ENCODE results near the gene CDH6. TPM values are rescaled to one million over a fixed set of nuclear protein-coding genes. Genes with fewer than 3 reads are reported as not detected.

CDH6 gene
- total and polyA plus RNA-seq, 2 donors (not counting 1 experiment from before 2014, with no cell fraction given), result not detected

- no peak overlapping the region for H3K4me2 ChIP-seq (replicated peaks; ENCODE audit: low read depth, low read length, poor library complexity, severe bottlenecking)
- intact Hi-C loops (cut with micrococcal nuclease), result no loop called here
- H2AFZ ChIP-seq (ENCODE audit: insufficient read depth, low read depth, low read length, poor library complexity, severe bottlenecking), result no peak overlapping the region
- H3K79me2 ChIP-seq (ENCODE audit: control insufficient read depth, insufficient read depth, low read length), result no peaks in the 10 kb centered on the region
- no CpG with 5 or more reads among the region's 3 CpGs for WGBS (ENCODE audit: insufficient coverage)
- H3K36me3 ChIP-seq (replicated peaks in 1 of 2; ENCODE audit: control extremely low read depth in 1 of 2, control insufficient read depth in 1 of 2, extremely low read depth in 1 of 2, insufficient read depth in 2 of 2, low read length in 1 of 2), result no peaks in the 10 kb centered on the region
- no peaks in the 10 kb centered on the region for H3K9me3 Mint-ChIP-seq (ENCODE audit: insufficient read depth)
- no peak for DNase-seq
- no peak for TF ChIP-seq EZH2 (IDR thresholded peaks at IDR 0.05; ENCODE audit: borderline replicate concordance, insufficient read depth, low read depth, low read length, poor library complexity, severe bottlenecking)
- H3K4me1 Mint-ChIP-seq, result no peaks in the 10 kb centered on the region
- POLR2A ChIA-PET, result no interaction called here
- no peak overlapping the region for H3K4me3 Mint-ChIP-seq
- no peaks in the 10 kb centered on the region for H3K4me1 ChIP-seq (ENCODE audit: control insufficient read depth in 2 of 2, insufficient read depth in 2 of 2, low read length in 2 of 2)
- no peaks in the 10 kb centered on the region for H3K27me3 ChIP-seq (replicated peaks in 1 of 4; ENCODE audit: control extremely low read depth in 1 of 4, control insufficient read depth in 3 of 4, insufficient read depth in 4 of 4, low read length in 3 of 4)
- ATAC-seq (ENCODE audit: low read depth), result no peak
- no peak overlapping the region for H3K27ac ChIP-seq (ENCODE audit: low read length in 2 of 2)
- no peak overlapping the region for H3K4me3 ChIP-seq (ENCODE audit: control extremely low read depth in 1 of 5, extremely low read depth in 1 of 5, insufficient read depth in 1 of 5, low read depth in 2 of 5, low read length in 4 of 5)
- no peak overlapping the region for H3K27ac Mint-ChIP-seq
- CTCF ChIA-PET, result no interaction called here
- no peak overlapping the region for H3K9ac ChIP-seq (ENCODE audit: low read length)
- H4K20me1 ChIP-seq (ENCODE audit: control insufficient read depth, insufficient read depth, low read length, poor library complexity, severe bottlenecking), result no peaks in the 10 kb centered on the region
- no peaks in the 10 kb centered on the region for H3K9me3 ChIP-seq (ENCODE audit: control extremely low read depth in 1 of 3, control insufficient read depth in 2 of 3, insufficient read depth in 1 of 3, low read length in 2 of 3)
- H3K27me3 Mint-ChIP-seq, result no peaks in the 10 kb centered on the region
Measured at GRCh38 chr5:31156631-31157160, 36.8 kb upstream of the CDH6 start.

GRCh38 chr5:31157720-31158119 lies 35.8 kb upstream of the CDH6 start:
- no peak for DNase-seq
- Histone ChIP-seq H3K4me3 (ENCODE audit: control extremely low read depth in 1 of 5, extremely low read depth in 1 of 5, insufficient read depth in 1 of 5, low read depth in 2 of 5, low read length in 4 of 5) (no peak overlapping the region), H3K9me3 (ENCODE audit: control extremely low read depth in 1 of 3, control insufficient read depth in 2 of 3, insufficient read depth in 1 of 3, low read length in 2 of 3) (no peaks in the 10 kb centered on the region), H3K4me1 (ENCODE audit: control insufficient read depth in 2 of 2, insufficient read depth in 2 of 2, low read length in 2 of 2) (no peaks in the 10 kb centered on the region), H3K79me2 (ENCODE audit: control insufficient read depth, insufficient read depth, low read length) (no peaks in the 10 kb centered on the region), H3K27ac (ENCODE audit: low read length in 2 of 2) (no peak overlapping the region), H3K27me3 (replicated peaks in 1 of 4; ENCODE audit: control extremely low read depth in 1 of 4, control insufficient read depth in 3 of 4, insufficient read depth in 4 of 4, low read length in 3 of 4) (no peaks in the 10 kb centered on the region), H4K20me1 (ENCODE audit: control insufficient read depth, insufficient read depth, low read length, poor library complexity, severe bottlenecking) (no peaks in the 10 kb centered on the region), H2AFZ (ENCODE audit: insufficient read depth, low read depth, low read length, poor library complexity, severe bottlenecking) (no peak overlapping the region), H3K9ac (ENCODE audit: low read length) (no peak overlapping the region), H3K36me3 (replicated peaks in 1 of 2; ENCODE audit: control extremely low read depth in 1 of 2, control insufficient read depth in 1 of 2, extremely low read depth in 1 of 2, insufficient read depth in 2 of 2, low read length in 1 of 2) (no peaks in the 10 kb centered on the region), H3K4me2 (replicated peaks; ENCODE audit: low read depth, low read length, poor library complexity, severe bottlenecking) (no peak overlapping the region)
- Mint-ChIP-seq H3K4me3 (no peak overlapping the region), H3K27ac (no peak overlapping the region), H3K9me3 (ENCODE audit: insufficient read depth) (no peaks in the 10 kb centered on the region), H3K27me3 (no peaks in the 10 kb centered on the region), H3K4me1 (no peaks in the 10 kb centered on the region)
- TF ChIP-seq CTCF (IDR thresholded peaks at IDR 0.05), result no peak
- TF ChIP-seq EZH2 (IDR thresholded peaks at IDR 0.05; ENCODE audit: borderline replicate concordance, insufficient read depth, low read depth, low read length, poor library complexity, severe bottlenecking), result no peak
- 60% methylated on average over 3 of the region's 5 CpGs for WGBS (ENCODE audit: insufficient coverage)
- CTCF ChIA-PET, result no interaction called here
- ATAC-seq (ENCODE audit: low read depth), result no peak
- POLR2A ChIA-PET, result no interaction called here
- intact Hi-C loops (cut with micrococcal nuclease), result no loop called here

Data from B cell (primary cell).